Lung (tissue), 12 donors: Measurements from ENCODE around the gene MYT1. TPM values are rescaled to one million over a fixed set of nuclear protein-coding genes. Genes with fewer than 3 reads are reported as not detected.
"Not testable (repeated sequence)": the region's sequence is repeated elsewhere in the genome, so short reads cannot be mapped to it uniquely, and the experiment has no call there.

Source experiments
- ATAC-seq: fragments of 200-7000 bp; cut with Tn5 transposase; one replicate; pipeline ENCODE4 v1.9.1; 2020; ENCODE audit warnings: moderate number of reproducible peaks; ENCODE audit not compliant: insufficient read depth, low FRiP score
- DNase-seq, 3 donors: peaks; one replicate each; pipeline ENCODE4 v3.0.0-alpha.2; 2013 to 2017
- H3K27ac ChIP-seq, 2 donors: one replicate each; pipeline ENCODE4 v1.5.1; 2013; ENCODE audit warnings: mild to moderate bottlenecking in 2 of 2, moderate library complexity in 2 of 2, control low read depth in 1 of 2, inconsistent platforms in 1 of 2, low read depth in 1 of 2, low read length in 1 of 2
- H3K27me3 ChIP-seq, 3 donors: one replicate each; pipeline ENCODE4 v1.5.1; 2013; ENCODE audit warnings: low read length in 2 of 3; ENCODE audit not compliant: control insufficient read depth in 3 of 3, insufficient read depth in 3 of 3
- H3K36me3 ChIP-seq, 4 donors: one replicate each; pipeline ENCODE4 v1.5.1; 2013; ENCODE audit warnings: low read length in 4 of 4, mild to moderate bottlenecking in 1 of 4, moderate library complexity in 1 of 4; ENCODE audit not compliant: control insufficient read depth in 4 of 4, insufficient read depth in 4 of 4
- H3K4me1 ChIP-seq, 5 donors: one replicate each; pipeline ENCODE4 v1.5.1; 2013; ENCODE audit warnings: low read length in 5 of 5, mild to moderate bottlenecking in 2 of 5, moderate library complexity in 1 of 5; ENCODE audit not compliant: control insufficient read depth in 5 of 5, insufficient read depth in 5 of 5
- H3K4me3 ChIP-seq: one replicate; pipeline ENCODE4 v1.5.1; 2013; ENCODE audit warnings: mild to moderate bottlenecking, control low read depth, moderate library complexity
- H3K9ac ChIP-seq, 2 donors: one replicate each; pipeline ENCODE4 v1.5.1; 2013; ENCODE audit warnings: low read length in 2 of 2, control low read depth in 1 of 2; ENCODE audit not compliant: insufficient read depth in 1 of 2
- H3K9me3 ChIP-seq, 4 donors: one replicate each; pipeline ENCODE4 v1.5.1; 2013; ENCODE audit warnings: low read length in 3 of 4, mild to moderate bottlenecking in 1 of 4, moderate library complexity in 1 of 4; ENCODE audit not compliant: control insufficient read depth in 4 of 4, insufficient read depth in 3 of 4
- WGBS, 2 donors: extraction: QIAGEN DNeasy Blood & Tissue Kit; methylation state at CpG; one replicate each; pipeline ENCODE4 v1.1.7; 2013; 5-methylcytosine and 5-hydroxymethylcytosine counted together
- polyA plus RNA-seq, 2 donors: library from polyadenylated mRNA; stranded (reverse); fragments of 200-250 nt; gene quantifications; one replicate each; pipeline ENCODE4 v1.2.1, GENCODE V29; 2013
- total RNA-seq, 2 donors: library from RNA; depleted of rRNA in 1 of 2; stranded (reverse); fragments of >200 nt in 1 of 2; gene quantifications; one replicate each; pipeline ENCODE4 v1.2.1, GENCODE V29; 2014 to 2021
- TF ChIP-seq, protein P1 (sequence below): IDR thresholded peaks from 2 replicates; pipeline ENCODE4 v1.5.1; 2012; ENCODE audit warnings: mild to moderate bottlenecking; ENCODE audit errors: control extremely low read depth, extremely low read depth
- donor health status: control.
- donor health status: control.
- donor health status: Bipolar disorder and iron deficiency.
- donor health status: healthy.
- donor health status: DM: yes; HTN: yes; CAD: no.

The MYT1 gene
- total and polyA plus RNA-seq, 4 donors, result 0.03 to 0.40 (median 0.10) TPM; not detected in 1

DNA sequence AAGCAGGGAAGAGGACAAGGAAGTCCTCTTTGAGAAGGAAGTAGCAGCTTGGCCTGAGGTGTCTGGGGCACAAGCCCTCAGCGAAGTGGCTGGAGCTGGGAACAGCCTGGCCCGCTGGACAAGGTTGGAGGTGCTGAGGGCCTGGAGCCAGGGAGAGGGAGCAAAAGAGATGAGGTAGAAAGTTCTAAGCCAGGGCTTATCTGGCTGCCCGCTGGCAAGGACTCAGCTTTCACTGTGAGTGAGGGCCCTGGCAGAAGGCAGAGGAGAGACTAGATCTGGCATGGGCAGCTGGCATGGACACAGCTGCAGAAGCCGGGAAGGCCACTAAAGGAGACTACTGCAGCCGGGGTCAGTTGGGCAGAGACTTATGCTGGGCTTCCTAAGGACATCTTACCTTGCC is 69.5 kb downstream of the MYT1 start:
- Histone ChIP-seq H3K27me3 (no peaks in the 10 kb centered on the region), H3K9ac (no peak overlapping the region), H3K4me1 (no peaks in the 10 kb centered on the region), H3K4me3 (no peak overlapping the region), H3K27ac (peak overlapping the region in 1 of 2 donors; percentile 14), H3K9me3 (no peaks in the 10 kb centered on the region), H3K36me3 (no peaks in the 10 kb centered on the region)
- TF ChIP-seq, protein P1, sequence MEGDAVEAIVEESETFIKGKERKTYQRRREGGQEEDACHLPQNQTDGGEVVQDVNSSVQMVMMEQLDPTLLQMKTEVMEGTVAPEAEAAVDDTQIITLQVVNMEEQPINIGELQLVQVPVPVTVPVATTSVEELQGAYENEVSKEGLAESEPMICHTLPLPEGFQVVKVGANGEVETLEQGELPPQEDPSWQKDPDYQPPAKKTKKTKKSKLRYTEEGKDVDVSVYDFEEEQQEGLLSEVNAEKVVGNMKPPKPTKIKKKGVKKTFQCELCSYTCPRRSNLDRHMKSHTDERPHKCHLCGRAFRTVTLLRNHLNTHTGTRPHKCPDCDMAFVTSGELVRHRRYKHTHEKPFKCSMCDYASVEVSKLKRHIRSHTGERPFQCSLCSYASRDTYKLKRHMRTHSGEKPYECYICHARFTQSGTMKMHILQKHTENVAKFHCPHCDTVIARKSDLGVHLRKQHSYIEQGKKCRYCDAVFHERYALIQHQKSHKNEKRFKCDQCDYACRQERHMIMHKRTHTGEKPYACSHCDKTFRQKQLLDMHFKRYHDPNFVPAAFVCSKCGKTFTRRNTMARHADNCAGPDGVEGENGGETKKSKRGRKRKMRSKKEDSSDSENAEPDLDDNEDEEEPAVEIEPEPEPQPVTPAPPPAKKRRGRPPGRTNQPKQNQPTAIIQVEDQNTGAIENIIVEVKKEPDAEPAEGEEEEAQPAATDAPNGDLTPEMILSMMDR, result no peak
- DNase-seq (no peak), ATAC-seq (no peak)
- 79 to 94% methylated on average over 5 of the region's 5 CpGs for WGBS, 2 donors

DNA sequence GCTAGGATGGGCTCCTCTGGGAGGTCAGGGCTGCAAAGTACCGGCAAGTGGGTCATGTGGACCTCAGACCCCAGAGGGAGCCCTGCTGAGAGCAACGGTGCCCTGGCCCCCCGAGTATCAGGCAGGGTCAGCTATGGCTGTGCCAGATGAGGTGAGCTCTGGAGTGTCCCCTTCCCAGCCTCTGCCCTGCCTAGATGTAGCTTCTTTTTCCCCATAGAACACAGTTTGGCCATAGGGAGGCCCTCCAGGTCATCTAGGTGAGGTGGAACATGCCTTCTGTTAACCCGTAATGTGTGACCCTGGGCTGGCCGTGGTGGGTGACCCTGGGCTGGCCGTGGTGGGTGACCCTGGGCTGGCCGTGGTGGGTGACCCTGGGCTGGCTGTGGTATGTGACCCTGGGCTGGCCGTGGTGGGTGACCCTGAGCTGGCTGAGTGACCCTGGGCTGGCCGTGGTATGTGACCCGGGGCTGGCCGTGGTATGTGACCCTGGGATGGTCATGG is 70.1 kb downstream of the MYT1 start:
- Histone ChIP-seq H3K9ac (no peak overlapping the region), H3K27me3 (no peaks in the 10 kb centered on the region), H3K4me3 (no peak overlapping the region), H3K36me3 (no peaks in the 10 kb centered on the region), H3K27ac (no peak overlapping the region), H3K4me1 (no peaks in the 10 kb centered on the region), H3K9me3 (no peaks in the 10 kb centered on the region)
- TF ChIP-seq, protein P1, result no peak
- ATAC-seq (no peak), DNase-seq (no peak)
- WGBS, 2 donors, result 92 to 93% methylated on average over 11 of the region's 11 CpGs

DNA sequence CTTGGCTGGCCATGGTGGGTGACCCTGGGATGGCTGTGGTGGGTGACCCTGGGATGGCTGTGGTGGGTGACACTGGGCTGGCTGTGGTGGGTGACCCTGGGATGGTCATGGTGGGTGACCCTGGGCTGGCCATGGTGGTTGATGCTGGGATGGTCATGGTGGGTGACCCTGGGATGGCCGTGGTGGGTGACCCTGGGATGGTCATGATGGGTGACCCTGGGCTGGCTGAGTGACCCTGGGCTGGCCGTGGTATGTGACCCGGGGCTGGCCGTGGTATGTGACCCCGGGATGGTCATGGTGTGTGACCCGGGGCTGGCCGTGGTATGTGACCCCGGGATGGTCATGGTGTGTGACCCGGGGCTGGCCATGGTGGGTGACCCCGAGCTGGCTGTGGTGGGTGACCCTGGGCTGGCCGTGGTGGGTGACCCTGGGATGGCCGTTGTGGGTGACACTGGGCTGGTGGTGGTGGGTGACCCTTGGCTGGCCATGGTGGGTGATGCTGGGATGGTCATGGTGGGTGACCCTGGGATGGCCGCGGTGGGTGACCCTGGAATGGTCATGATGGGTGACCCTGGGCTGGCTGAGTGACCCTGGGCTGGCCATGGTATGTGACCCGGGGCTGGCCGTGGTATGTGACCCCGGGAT is 70.8 kb downstream of the MYT1 start:
- H3K9me3 ChIP-seq, H3K4me3 ChIP-seq, H3K27ac ChIP-seq, H3K4me1 ChIP-seq, DNase-seq, H3K36me3 ChIP-seq, H3K27me3 ChIP-seq, ATAC-seq, H3K9ac ChIP-seq: not testable (repeated sequence)
- 96 to 99% methylated on average over 14 to 15 of the region's 17 CpGs for WGBS, 2 donors

DNA sequence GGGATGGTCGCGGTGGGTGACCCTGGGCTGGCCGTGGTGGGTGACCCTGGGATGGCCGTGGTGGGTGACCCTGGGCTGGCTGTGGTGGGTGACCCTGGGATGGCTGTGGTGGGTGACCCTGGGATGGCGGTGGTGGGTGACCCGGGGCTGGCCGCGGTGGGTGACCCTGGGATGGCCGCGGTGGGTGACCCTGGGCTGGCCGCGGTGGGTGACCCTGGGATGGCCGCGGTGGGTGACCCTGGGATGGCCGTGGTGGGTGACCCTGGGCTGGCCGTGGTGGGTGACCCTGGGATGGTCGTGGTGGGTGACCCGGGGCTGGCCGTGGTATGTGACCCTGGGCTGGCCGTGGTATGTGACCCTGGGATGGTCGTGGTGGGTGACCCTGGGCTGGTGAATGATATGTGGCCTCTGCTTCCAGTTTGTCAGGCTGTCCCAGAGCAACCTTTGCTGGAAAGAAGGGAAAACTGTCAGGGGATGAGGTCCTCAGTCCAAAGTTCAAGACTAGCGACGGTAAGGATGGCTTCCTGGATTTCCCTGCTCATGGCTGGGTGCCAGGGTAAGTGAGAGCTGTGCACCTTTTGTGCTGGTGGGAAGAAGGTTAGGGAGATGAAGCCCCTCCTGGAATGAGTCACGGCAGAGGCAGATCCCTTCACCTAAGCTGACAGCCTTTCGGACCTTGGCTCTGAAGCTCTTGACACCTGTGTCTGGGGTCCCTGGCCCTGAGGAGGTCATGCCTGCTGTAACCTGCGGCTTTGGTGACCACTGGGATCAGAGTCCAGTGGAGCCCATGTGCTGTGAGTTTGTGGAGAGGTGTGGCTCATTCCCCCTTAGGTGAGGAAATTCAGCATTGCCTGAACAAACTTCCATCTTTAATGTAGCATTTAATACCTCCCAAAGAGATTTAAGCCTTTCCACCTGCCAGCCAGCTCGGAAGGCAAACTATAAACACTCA is 72.2 kb downstream of the MYT1 start:
- no peak for ATAC-seq
- TF ChIP-seq, protein P1, result no peak

More for the DNA sequence above, 72.2 kb downstream of the MYT1 start:
- H3K9ac ChIP-seq, result no peak overlapping the region
- no peak overlapping the region for H3K27ac ChIP-seq
- no peak for DNase-seq
- 90 to 94% methylated on average over 16 to 27 of the region's 27 CpGs for WGBS, 2 donors
- H3K9me3 ChIP-seq, result no peaks in the 10 kb centered on the region
- H3K27me3 ChIP-seq, result no peaks in the 10 kb centered on the region
- no peaks in the 10 kb centered on the region for H3K36me3 ChIP-seq
- no peak overlapping the region for H3K4me3 ChIP-seq
- no peaks in the 10 kb centered on the region for H3K4me1 ChIP-seq
